HepG2 (cell line): ENCODE measurements around the gene EXOC7. TPM values are rescaled to one million over a fixed set of nuclear protein-coding genes. Genes with fewer than 3 reads are reported as not detected.

ENCODE experiments used
- ADNP ChIP-seq: sonication (generic); formaldehyde crosslinking; IDR thresholded peaks from 2 replicates; pipeline ENCODE4 v1.4.0; 2020; ENCODE audit warnings: missing genetic modification reagents
- AKAP8 ChIP-seq: sonication (generic); formaldehyde crosslinking; IDR thresholded peaks from 2 replicates; pipeline ENCODE4 v1.5.1; 2020; ENCODE audit warnings: mild to moderate bottlenecking, missing genetic modification reagents
- CHCHD3 ChIP-seq: sonication (generic); formaldehyde crosslinking; IDR thresholded peaks from 2 replicates; pipeline ENCODE4 v1.8.0; 2022; ENCODE audit warnings: mild to moderate bottlenecking, missing genetic modification reagents, moderate library complexity
- CHD2 ChIP-seq: IDR thresholded peaks from 2 replicates; pipeline ENCODE4 v1.6.1; 2011; ENCODE audit warnings: low read depth, low read length, improper control_type of control experiment
- HDAC1 ChIP-seq: sonication (generic); formaldehyde crosslinking; IDR thresholded peaks from 2 replicates; pipeline ENCODE4 v1.5.1; 2020; ENCODE audit warnings: mild to moderate bottlenecking, missing genetic modification reagents
- HNRNPLL ChIP-seq: fragments of 200-400 bp; formaldehyde crosslinking; IDR thresholded peaks from 2 replicates; pipeline ENCODE4 v1.6.1; 2017; ENCODE audit warnings: mild to moderate bottlenecking, low read depth, low read length; ENCODE audit not compliant: poor library complexity, severe bottlenecking
- KLF15 ChIP-seq: sonication (generic); formaldehyde crosslinking; IDR thresholded peaks from 2 replicates; pipeline ENCODE4 v1.8.1; 2023; ENCODE audit warnings: borderline replicate concordance, mild to moderate bottlenecking, inconsistent platforms, missing genetic modification reagents, mixed read lengths
- KLF16 ChIP-seq, 2 experiments: sonication (generic) in 1 of 2; formaldehyde crosslinking in 1 of 2; IDR thresholded peaks; 2 replicates each; pipeline versions ENCODE4 v1.6.1 to v1.8.0; 2016 to 2023; ENCODE audit warnings: missing genetic modification reagents in 2 of 2, missing compliant biosample characterization in 1 of 2
- MXD4 ChIP-seq: IDR thresholded peaks from 2 replicates; pipeline ENCODE4 v1.6.1; 2016; ENCODE audit warnings: mild to moderate bottlenecking, missing biosample characterization, missing genetic modification reagents
- NFE2L1 ChIP-seq: sonication (generic); formaldehyde crosslinking; IDR thresholded peaks from 2 replicates; pipeline ENCODE4 v1.4.0; 2020; ENCODE audit warnings: missing genetic modification reagents, mild to moderate bottlenecking, borderline replicate concordance
- PAWR ChIP-seq: sonication (generic); formaldehyde crosslinking; IDR thresholded peaks from 2 replicates; pipeline ENCODE4 v1.4.0; 2020; ENCODE audit warnings: missing genetic modification reagents, mild to moderate bottlenecking, borderline replicate concordance
- PREB ChIP-seq: sonication (generic); formaldehyde crosslinking; IDR thresholded peaks from 2 replicates; pipeline ENCODE4 v1.4.0; 2020; ENCODE audit warnings: missing genetic modification reagents
- RORA ChIP-seq: sonication (generic); formaldehyde crosslinking; IDR thresholded peaks from 2 replicates; pipeline ENCODE4 v1.5.0; 2020; ENCODE audit warnings: mild to moderate bottlenecking, missing genetic modification reagents, moderate library complexity
- SRSF1 ChIP-seq: fragments of 200-400 bp; formaldehyde crosslinking; optimal IDR thresholded peaks from 2 replicates; pipeline ENCODE3; 2017; ENCODE audit warnings: mild to moderate bottlenecking, low read depth, low read length, moderate library complexity
- UBTF ChIP-seq: sonication (generic); formaldehyde crosslinking; IDR thresholded peaks from 2 replicates; pipeline ENCODE4 v1.4.0; 2020; ENCODE audit warnings: mild to moderate bottlenecking, missing genetic modification reagents
- ZBTB7A ChIP-seq: sonication (generic); formaldehyde crosslinking; IDR thresholded peaks from 2 replicates; pipeline ENCODE4 v1.8.0; 2022; ENCODE audit warnings: mild to moderate bottlenecking, missing genetic modification reagents
- ZFP41 ChIP-seq: sonication (generic); formaldehyde crosslinking; IDR thresholded peaks from 2 replicates; pipeline ENCODE4 v1.4.0; 2020; ENCODE audit warnings: mild to moderate bottlenecking, missing genetic modification reagents, borderline replicate concordance
- ZNF224 ChIP-seq: sonication (generic); formaldehyde crosslinking; IDR thresholded peaks from 2 replicates; pipeline ENCODE4 v1.5.0; 2020; ENCODE audit warnings: mild to moderate bottlenecking, missing genetic modification reagents
- ZNF33B ChIP-seq: sonication (generic); formaldehyde crosslinking; IDR thresholded peaks from 2 replicates; pipeline ENCODE4 v1.5.1; 2020; ENCODE audit warnings: mild to moderate bottlenecking, missing genetic modification reagents
- ZNF574 ChIP-seq: sonication (generic); formaldehyde crosslinking; IDR thresholded peaks from 2 replicates; pipeline ENCODE4 v1.4.0; 2020; ENCODE audit warnings: missing genetic modification reagents
- ZNF75D ChIP-seq: sonication (generic); formaldehyde crosslinking; IDR thresholded peaks from 2 replicates; pipeline ENCODE4 v1.8.1; 2023; ENCODE audit warnings: missing genetic modification reagents, mild to moderate bottlenecking, borderline replicate concordance
- ZNF768 ChIP-seq: sonication (generic); formaldehyde crosslinking; IDR thresholded peaks from 2 replicates; pipeline ENCODE4 v1.4.0; 2020; ENCODE audit warnings: missing genetic modification reagents
- polyA plus RNA-seq, 8 experiments: library from polyadenylated mRNA; depleted of rRNA in 3 of 8; stranded (reverse) in 7 of 8; unstranded in 1 of 8; fragments of >200 nt; fragmentation: Illumina TruSeq in 4 of 8; extraction: Trizol in 4 of 8; gene quantifications; 2 replicates each; pipeline versions ENCODE4 v1.2.1 to v1.2.3, GENCODE V29; 2011 to 2016; ENCODE audit warnings: low read depth in 4 of 8, missing spikeins in 1 of 8, mixed read lengths in 1 of 8; ENCODE audit not compliant: insufficient read depth in 1 of 8
- total RNA-seq, 5 experiments: library from RNA; depleted of rRNA; stranded (reverse); fragments of >200 nt; fragmentation: Illumina TruSeq; extraction: Trizol; gene quantifications; 2 replicates each; pipeline ENCODE4 v1.2.3, GENCODE V29; 2016; ENCODE audit warnings: low read depth in 1 of 5

EXOC7 gene
- total and polyA plus RNA-seq, 2 of the 13 experiments (the other 11 are each of a cell fraction or from before 2014, with no cell fraction given), result 86.9 to 116 TPM

- TF ChIP-seq UBTF (CRISPR knock-in tag) (peak; percentile 79; the same call in 1 of the 2 replicates), ZNF75D (CRISPR knock-in tag) (no peak), RORA (CRISPR knock-in tag) (no peak), ZNF768 (CRISPR knock-in tag) (peak; percentile 32), KLF16 (CRISPR knock-in tag; IDR thresholded peaks at IDR 0.05) (0 out of 4 replicates have a peak, but pooled peaks of 1 of the 2 experiments have one; percentile 42), HDAC1 (peak; percentile 92), ZNF224 (CRISPR knock-in tag) (0 out of 2 replicates have a peak, but pooled peaks have one; percentile 62), ZFP41 (CRISPR knock-in tag) (no peak), CHD2 (peak; percentile 44; the same call in 1 of the 2 replicates), NFE2L1 (CRISPR knock-in tag) (no peak), PAWR (CRISPR knock-in tag) (no peak), ZBTB7A (CRISPR knock-in tag) (0 out of 2 replicates have a peak, but pooled peaks have one; percentile 42), ZNF574 (CRISPR knock-in tag) (no peak), ZNF33B (CRISPR knock-in tag) (peak; percentile 85; the same call in 1 of the 2 replicates), HNRNPLL (peak; percentile 48), AKAP8 (CRISPR knock-in tag) (peak; percentile 82; the same call in 1 of the 2 replicates), CHCHD3 (CRISPR knock-in tag) (no peak), ADNP (CRISPR knock-in tag) (no peak), MXD4 (CRISPR knock-in tag) (peak; percentile 27; the same call in 1 of the 2 replicates), KLF15 (0 out of 2 replicates have a peak, but pooled peaks have one; percentile 14), PREB (CRISPR knock-in tag) (0 out of 2 replicates have a peak, but pooled peaks have one; percentile 9), SRSF1 (peak; percentile 52)
Observed at GRCh38 chr17:76141212-76142038, 37.8 kb upstream of the EXOC7 start, which contains the start of gene FOXJ1 (continued).
